Right lobe of liver (tissue), 4 donors: ENCODE measurements around the gene DIP2A.

Source experiments
- CTCF ChIP-seq, 4 donors: fragments of 200-600 bp in 3 of 4; fragments of 450-650 bp in 1 of 4; IDR thresholded peaks; one replicate each; pipeline versions ENCODE4 v1.5.1 to v1.8.0; 2016 to 2022; ENCODE audit warnings: antibody characterized with exemption in 4 of 4, mild to moderate bottlenecking in 2 of 4
- POLR2A ChIP-seq: fragments of 450-650 bp; IDR thresholded peaks from one replicate; pipeline ENCODE4 v1.6.1; 2017; ENCODE audit warnings: antibody characterized with exemption, mild to moderate bottlenecking
- donor health status: DM: no; HTN: no; CAD: no.
- donor health status: DM: no; HTN: no; CAD: no.
- donor health status: DM: no; HTN: yes; CAD: no.

DNA sequence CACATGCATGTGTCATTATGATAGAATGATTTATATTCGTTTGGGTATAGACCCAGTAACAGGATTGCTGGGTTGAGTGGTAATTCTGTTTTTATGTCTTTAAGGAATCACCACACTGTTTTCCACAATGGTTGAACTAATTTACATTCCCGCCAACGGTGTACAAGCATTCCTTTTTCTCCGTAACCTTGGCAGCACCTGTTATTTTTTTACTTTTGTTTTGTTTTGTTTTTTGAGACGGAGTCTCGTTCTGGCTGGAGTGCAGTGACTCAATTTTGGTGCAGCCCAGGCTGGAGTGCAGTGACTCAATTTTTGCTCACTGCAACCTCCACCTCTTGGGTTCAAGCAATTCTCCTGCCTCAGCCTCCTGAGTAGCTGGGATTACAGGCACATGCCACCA is 154.7 kb downstream of the DIP2A start:
- TF ChIP-seq CTCF (IDR thresholded peaks at IDR 0.05) (no peak), POLR2A (no peak)
